ENCODE measurements around the gene DNASE1L1. TPM values are rescaled to one million over a fixed set of nuclear protein-coding genes. Genes with fewer than 3 reads are reported as not detected.

DNASE1L1 gene
- total RNA-seq, 1 donor from 2014 or later, result 20.7 TPM

GRCh38 chrX:154430916-154431315 is 21.9 kb upstream of the DNASE1L1 start:
- TF ChIP-seq, protein P1, sequence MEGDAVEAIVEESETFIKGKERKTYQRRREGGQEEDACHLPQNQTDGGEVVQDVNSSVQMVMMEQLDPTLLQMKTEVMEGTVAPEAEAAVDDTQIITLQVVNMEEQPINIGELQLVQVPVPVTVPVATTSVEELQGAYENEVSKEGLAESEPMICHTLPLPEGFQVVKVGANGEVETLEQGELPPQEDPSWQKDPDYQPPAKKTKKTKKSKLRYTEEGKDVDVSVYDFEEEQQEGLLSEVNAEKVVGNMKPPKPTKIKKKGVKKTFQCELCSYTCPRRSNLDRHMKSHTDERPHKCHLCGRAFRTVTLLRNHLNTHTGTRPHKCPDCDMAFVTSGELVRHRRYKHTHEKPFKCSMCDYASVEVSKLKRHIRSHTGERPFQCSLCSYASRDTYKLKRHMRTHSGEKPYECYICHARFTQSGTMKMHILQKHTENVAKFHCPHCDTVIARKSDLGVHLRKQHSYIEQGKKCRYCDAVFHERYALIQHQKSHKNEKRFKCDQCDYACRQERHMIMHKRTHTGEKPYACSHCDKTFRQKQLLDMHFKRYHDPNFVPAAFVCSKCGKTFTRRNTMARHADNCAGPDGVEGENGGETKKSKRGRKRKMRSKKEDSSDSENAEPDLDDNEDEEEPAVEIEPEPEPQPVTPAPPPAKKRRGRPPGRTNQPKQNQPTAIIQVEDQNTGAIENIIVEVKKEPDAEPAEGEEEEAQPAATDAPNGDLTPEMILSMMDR (conservative IDR thresholded peaks at IDR 0.05; ENCODE audit: low read depth, low read length), result no peak
- no peak for DNase-seq (ENCODE audit: low read depth)
- H3K4me3 ChIP-seq (ENCODE audit: low read depth, low read length), result no peak overlapping the region

DNA sequence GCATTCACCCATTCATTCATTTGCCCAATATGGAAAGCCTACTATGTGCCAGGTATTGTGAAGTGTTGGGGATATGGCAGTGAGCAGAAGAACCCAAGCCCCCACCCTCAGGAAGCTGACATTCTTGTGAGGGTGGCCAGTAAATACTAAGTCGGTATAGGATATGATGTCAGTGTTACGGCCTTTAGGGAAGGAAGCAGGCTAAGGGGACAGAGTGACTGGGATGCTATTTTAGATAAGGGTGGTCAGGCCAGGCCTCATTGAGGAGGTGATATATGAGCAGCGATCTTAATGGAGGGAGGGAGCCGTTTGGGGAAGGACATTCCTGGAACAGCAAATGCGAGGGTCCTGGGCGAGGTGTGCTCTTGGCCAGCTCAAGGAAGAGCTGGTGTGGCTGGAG is 21.4 kb upstream of the DNASE1L1 start:
- DNase-seq (ENCODE audit: low read depth), result no peak
- no peak overlapping the region for H3K4me3 ChIP-seq (ENCODE audit: low read depth, low read length)
- TF ChIP-seq, protein P1 (conservative IDR thresholded peaks at IDR 0.05; ENCODE audit: low read depth, low read length), result no peak

- H3K4me3 ChIP-seq (ENCODE audit: low read depth, low read length), result peak overlapping the region; percentile 71
- DNase-seq (ENCODE audit: low read depth), result no peak
- TF ChIP-seq, protein P1 (conservative IDR thresholded peaks at IDR 0.05; ENCODE audit: low read depth, low read length), result no peak
Observed at GRCh38 chrX:154429711-154430110, 20.7 kb upstream of the DNASE1L1 start.

- H3K4me3 ChIP-seq (ENCODE audit: low read depth, low read length), result peak within 1 kb of the TSS; percentile 71
- peak; percentile 15 for DNase-seq (ENCODE audit: low read depth)
- TF ChIP-seq, protein P1 (conservative IDR thresholded peaks at IDR 0.05; ENCODE audit: low read depth, low read length), result no peak
Observed at GRCh38 chrX:154428176-154429171, 19.4 kb upstream of the DNASE1L1 start, which contains the start of gene ATP6AP1. ATP6AP1 (plus strand) TSS chrX:154428677; CDS start chrX:154428693, 16 bp downstream.

- TF ChIP-seq, protein P1 (conservative IDR thresholded peaks at IDR 0.05; ENCODE audit: low read depth, low read length), result no peak
- H3K4me3 ChIP-seq (ENCODE audit: low read depth, low read length), result no peak overlapping the region
- DNase-seq (ENCODE audit: low read depth), result no peak
Observed at GRCh38 chrX:154426916-154427770, 18.1 kb upstream of the DNASE1L1 start.

DNA sequence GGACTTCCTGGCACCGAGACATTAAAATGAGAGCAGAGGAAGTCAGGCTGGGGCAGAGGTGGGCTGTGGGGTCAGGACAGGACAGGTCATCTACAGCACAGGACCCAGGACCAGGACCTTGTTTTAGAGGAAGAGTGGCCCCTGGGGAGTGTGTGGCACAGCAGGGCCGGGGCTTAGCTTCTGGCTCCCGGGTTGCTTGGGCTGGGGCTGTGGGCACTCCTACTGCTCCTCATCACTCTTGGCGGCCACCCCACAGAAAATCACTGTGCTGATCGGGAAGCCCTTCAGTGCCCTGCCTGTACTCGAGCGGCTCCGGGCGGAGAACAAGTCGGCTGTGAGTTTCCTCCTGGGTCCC is 11.3 kb upstream of the DNASE1L1 start:
- TF ChIP-seq, protein P1 (conservative IDR thresholded peaks at IDR 0.05; ENCODE audit: low read depth, low read length), result no peak
- no peak for DNase-seq (ENCODE audit: low read depth)
- no peak overlapping the region for H3K4me3 ChIP-seq (ENCODE audit: low read depth, low read length)

Data from epithelial cell of proximal tubule (primary cell).